A673 (cell line): ENCODE data around the gene TCL1A. TPM values are rescaled to one million over a fixed set of nuclear protein-coding genes. Genes with fewer than 3 reads are reported as not detected.

Source experiments
- BruUV-seq: library from RNA; stranded (reverse); fragments of 400-500 nt; replicated peaks from 2 replicates; lab custom pipeline; 2021; lab: Mats Ljungman, UMichigan
- CTCF ChIA-PET: fragments of 300-600 bp; sonication (Branson Sonifier 250); formaldehyde crosslinking; loops from one replicate; lab custom pipeline; 2022; ENCODE audit warnings: antibody characterized with exemption; lab: Charles Lee
- POLR2A ChIA-PET: fragments of 300-600 bp; sonication (Branson Sonifier 250); formaldehyde crosslinking; loops from one replicate; lab custom pipeline; 2022; ENCODE audit warnings: antibody characterized with exemption; ENCODE audit not compliant: low non-redundant PET; lab: Charles Lee
- DNase-seq: peaks from one replicate; pipeline ENCODE4 v3.0.0-alpha.2; 2015; ENCODE audit warnings: low spot score
- H3K27ac ChIP-seq: fragments of 200-600 bp; sonication (generic); 2 replicates; pipeline ENCODE4 v1.5.1; 2016; ENCODE audit warnings: mixed run types, low read depth, mild to moderate bottlenecking, mixed read lengths, antibody characterized with exemption, low read length; ENCODE audit not compliant: poor library complexity, severe bottlenecking
- H3K27me3 ChIP-seq: fragments of 200-600 bp; sonication (generic); replicated peaks from 2 replicates; pipeline ENCODE4 v1.6.1; 2017; ENCODE audit warnings: mixed run types, low read depth, mild to moderate bottlenecking, mixed read lengths, antibody characterized with exemption, low read length; ENCODE audit not compliant: insufficient read depth, poor library complexity
- H3K36me3 ChIP-seq: fragments of 200-600 bp; sonication (generic); 2 replicates; pipeline ENCODE4 v1.6.1; 2016; ENCODE audit warnings: mixed run types, mild to moderate bottlenecking, mixed read lengths, antibody characterized with exemption, low read length; ENCODE audit not compliant: insufficient read depth, poor library complexity, severe bottlenecking
- H3K4me1 ChIP-seq: fragments of 200-600 bp; sonication (generic); 2 replicates; pipeline ENCODE4 v1.6.1; 2017; ENCODE audit warnings: mixed run types, mild to moderate bottlenecking, mixed read lengths, antibody characterized with exemption, low read length; ENCODE audit not compliant: insufficient read depth, poor library complexity, severe bottlenecking
- H3K4me3 ChIP-seq: fragments of 200-600 bp; sonication (generic); 2 replicates; pipeline ENCODE4 v1.5.1; 2016; ENCODE audit warnings: low read depth, mixed run types, mild to moderate bottlenecking, mixed read lengths, low read length; ENCODE audit not compliant: poor library complexity, severe bottlenecking
- H3K9me3 ChIP-seq: fragments of 200-600 bp; sonication (generic); 2 replicates; pipeline ENCODE4 v1.6.1; 2016; ENCODE audit warnings: mixed run types, low read depth, mild to moderate bottlenecking, mixed read lengths, antibody characterized with exemption, low read length; ENCODE audit not compliant: poor library complexity, severe bottlenecking
- CTCF ChIP-seq: fragments of 300-800, 200-600 bp; sonication (generic); conservative IDR thresholded peaks from 2 replicates; pipeline ENCODE4 v1.5.1; 2017; ENCODE audit warnings: low read depth, mild to moderate bottlenecking, antibody characterized with exemption, low read length, moderate library complexity, mixed read lengths
- EZH2 ChIP-seq: fragments of 200-600 bp; sonication (generic); IDR thresholded peaks from 2 replicates; pipeline ENCODE4 v1.6.1; 2017; ENCODE audit warnings: borderline replicate concordance, low read depth, mild to moderate bottlenecking, mixed read lengths, antibody characterized with exemption, low read length; ENCODE audit not compliant: poor library complexity, severe bottlenecking
- intact Hi-C: fragments of 100-400 bp; cut with micrococcal nuclease; formaldehyde crosslinking; loops from one replicate; pipeline ENCODE4 v1.10.0; 2022; ENCODE audit not compliant: unreplicated experiment
- total RNA-seq: library from RNA; stranded (reverse); gene quantifications from 2 replicates; pipeline ENCODE4 v1.2.3, GENCODE V29; 2021

TCL1A gene
- total RNA-seq, 1 experiment from 2014 or later, result not detected

- peaks cover 9% of the 10 kb centered on the region for H3K4me1 ChIP-seq
- no peaks in the 10 kb centered on the region for H3K27me3 ChIP-seq
- intact Hi-C loops, result no loop called here
- H3K9me3 ChIP-seq, result no peaks in the 10 kb centered on the region
- BruUV-seq, result no TSS peak
- no peak overlapping the region for H3K27ac ChIP-seq
- no peak for DNase-seq
- ChIA-PET POLR2A (interaction anchor here (0.6 kb wide), 1 partner anchor 40 kb away, joined by 18 read pairs; no protein-coding TSS in a partner anchor), CTCF (no interaction called here)
- TF ChIP-seq CTCF (no peak), EZH2 (no peak)
- no peaks in the 10 kb centered on the region for H3K36me3 ChIP-seq
- no peak overlapping the region for H3K4me3 ChIP-seq
These were observed 34.6 kb downstream of the TCL1A start for GRCh38 chr14:95679148-95679815.

GRCh38 chr14:95677179-95677835, 36.6 kb downstream of the TCL1A start:
- BruUV-seq, result no TSS peak
- no peak for TF ChIP-seq CTCF
- no peak for TF ChIP-seq EZH2
- Histone ChIP-seq H3K4me3 (no peak overlapping the region), H3K4me1 (peaks cover 9% of the 10 kb centered on the region), H3K27ac (no peak overlapping the region), H3K27me3 (no peaks in the 10 kb centered on the region), H3K9me3 (no peaks in the 10 kb centered on the region), H3K36me3 (no peaks in the 10 kb centered on the region)
- ChIA-PET POLR2A (no interaction called here), CTCF (no interaction called here)
- intact Hi-C loops, result no loop called here
- DNase-seq, result no peak

- no peaks in the 10 kb centered on the region for H3K36me3 ChIP-seq
- no peaks in the 10 kb centered on the region for H3K27me3 ChIP-seq
- H3K9me3 ChIP-seq, result no peaks in the 10 kb centered on the region
- ChIA-PET POLR2A (no interaction called here), CTCF (no interaction called here)
- intact Hi-C loops, result no loop called here
- TF ChIP-seq EZH2, result no peak
- no peak for TF ChIP-seq CTCF
- no peak for DNase-seq
- no peak overlapping the region for H3K4me3 ChIP-seq
- no TSS peak for BruUV-seq
- no peak overlapping the region for H3K27ac ChIP-seq
- peaks cover 20% of the 10 kb centered on the region for H3K4me1 ChIP-seq
These were observed 38.4 kb downstream of the TCL1A start for GRCh38 chr14:95675486-95675885.
